Measurements from ENCODE around the gene PLXNA4. TPM values are rescaled to one million over a fixed set of nuclear protein-coding genes. Genes with fewer than 3 reads are reported as not detected.

The PLXNA4 gene
- total and polyA plus RNA-seq, 2 experiments from 2014 or later: 0.08 to 0.80 TPM

GRCh38 chr7:132362059-132362458, 214.2 kb downstream of the PLXNA4 start (continued):
- TF ChIP-seq ZNF462 (CRISPR knock-in tag; IDR thresholded peaks at IDR 0.05): no peak

- peaks cover 2% of the 10 kb centered on the region for H3K27me3 Mint-ChIP-seq (ENCODE audit: insufficient read depth, low read depth, poor library complexity)
- H3K27ac Mint-ChIP-seq: no peak overlapping the region
- no peaks in the 10 kb centered on the region for H3K36me3 ChIP-seq (ENCODE audit: insufficient read depth)
- H3K36me3 Mint-ChIP-seq (ENCODE audit: low read depth): no peaks in the 10 kb centered on the region
- no peaks in the 10 kb centered on the region for H3K79me2 ChIP-seq (replicated peaks; ENCODE audit: insufficient read depth)
- no peak overlapping the region for H3K4me3 ChIP-seq
- H2AFZ ChIP-seq: no peak overlapping the region
- no peaks in the 10 kb centered on the region for H3K27me3 ChIP-seq (ENCODE audit: insufficient read depth)
- no peaks in the 10 kb centered on the region for H4K20me1 ChIP-seq (replicated peaks; ENCODE audit: insufficient read depth)
- no peaks in the 10 kb centered on the region for H3K4me1 ChIP-seq (ENCODE audit: insufficient read depth)
- DNase-seq (ENCODE audit: low spot score) (no peak), ATAC-seq (no peak)
- H3K9me2 ChIP-seq (ENCODE audit: insufficient read depth): no peaks in the 10 kb centered on the region
- H3F3A ChIP-seq (replicated peaks; ENCODE audit: low read depth): no peaks in the 10 kb centered on the region
- H3K4me2 ChIP-seq: no peak overlapping the region
- H3K4me3 Mint-ChIP-seq: no peak overlapping the region
- no peaks in the 10 kb centered on the region for H3K9me3 Mint-ChIP-seq
- H3K27ac ChIP-seq (ENCODE audit: low read depth): no peak overlapping the region
- no peaks in the 10 kb centered on the region for H3K4me1 Mint-ChIP-seq
- no peak for TF ChIP-seq CREB1 (CRISPR knock-in tag; IDR thresholded peaks at IDR 0.05; ENCODE audit: low read depth)
- no peak for TF ChIP-seq ZNF462 (CRISPR knock-in tag; IDR thresholded peaks at IDR 0.05)
These were observed 215.1 kb downstream of the PLXNA4 start for GRCh38 chr7:132361146-132361545.

All from GM23338 (cell line).